ENCODE results near the gene DGKE. TPM values are rescaled to one million over a fixed set of nuclear protein-coding genes. Genes with fewer than 3 reads are reported as not detected.

DGKE gene
- total RNA-seq, 1 experiment from 2014 or later = 10.0 TPM

GRCh38 chr17:56850591-56850990, 16.6 kb downstream of the DGKE start:
- no peak overlapping the region for H3K4me3 ChIP-seq (ENCODE audit: low read depth, low read length, poor library complexity, severe bottlenecking)
- no peaks in the 10 kb centered on the region for H3K4me1 ChIP-seq (ENCODE audit: insufficient read depth, low read length, poor library complexity, severe bottlenecking)
- ChIA-PET POLR2A (ENCODE audit: low non-redundant PET) (no interaction called here), CTCF (no interaction called here)
- intact Hi-C loops (cut with micrococcal nuclease; ENCODE audit: unreplicated experiment) = no loop called here
- DNase-seq (ENCODE audit: low spot score) = no peak
- TF ChIP-seq EZH2 (IDR thresholded peaks at IDR 0.05; ENCODE audit: borderline replicate concordance, low read depth, low read length, poor library complexity, severe bottlenecking) (no peak), CTCF (conservative IDR thresholded peaks at IDR 0.05; ENCODE audit: low read depth, low read length) (no peak)
- BruUV-seq (replicated peaks) = no TSS peak
- H3K9me3 ChIP-seq (ENCODE audit: low read depth, low read length, poor library complexity, severe bottlenecking) = no peaks in the 10 kb centered on the region
- no peaks in the 10 kb centered on the region for H3K27me3 ChIP-seq (replicated peaks; ENCODE audit: insufficient read depth, low read depth, low read length, poor library complexity)
- H3K27ac ChIP-seq (ENCODE audit: low read depth, low read length, poor library complexity, severe bottlenecking) = no peak overlapping the region
- H3K36me3 ChIP-seq (ENCODE audit: insufficient read depth, low read length, poor library complexity, severe bottlenecking) = peaks cover 7% of the 10 kb centered on the region

GRCh38 chr17:56851008-56851407, 17.1 kb downstream of the DGKE start:
- intact Hi-C loops (cut with micrococcal nuclease; ENCODE audit: unreplicated experiment) = no loop called here
- peaks cover 7% of the 10 kb centered on the region for H3K36me3 ChIP-seq (ENCODE audit: insufficient read depth, low read length, poor library complexity, severe bottlenecking)
- no TSS peak for BruUV-seq (replicated peaks)

GRCh38 chr17:56861899-56862298, 27.9 kb downstream of the DGKE start:
- Histone ChIP-seq H3K9me3 (ENCODE audit: low read depth, low read length, poor library complexity, severe bottlenecking) (no peaks in the 10 kb centered on the region), H3K36me3 (ENCODE audit: insufficient read depth, low read length, poor library complexity, severe bottlenecking) (peaks cover 3% of the 10 kb centered on the region), H3K27ac (ENCODE audit: low read depth, low read length, poor library complexity, severe bottlenecking) (no peak overlapping the region), H3K4me1 (ENCODE audit: insufficient read depth, low read length, poor library complexity, severe bottlenecking) (no peaks in the 10 kb centered on the region), H3K4me3 (ENCODE audit: low read depth, low read length, poor library complexity, severe bottlenecking) (no peak overlapping the region), H3K27me3 (replicated peaks; ENCODE audit: insufficient read depth, low read depth, low read length, poor library complexity) (no peaks in the 10 kb centered on the region)
- DNase-seq (ENCODE audit: low spot score) = no peak
- no peak for TF ChIP-seq EZH2 (IDR thresholded peaks at IDR 0.05; ENCODE audit: borderline replicate concordance, low read depth, low read length, poor library complexity, severe bottlenecking)
- TF ChIP-seq CTCF (conservative IDR thresholded peaks at IDR 0.05; ENCODE audit: low read depth, low read length) = no peak
- ChIA-PET CTCF (no interaction called here), POLR2A (ENCODE audit: low non-redundant PET) (no interaction called here)
- intact Hi-C loops (cut with micrococcal nuclease; ENCODE audit: unreplicated experiment) = no loop called here
- no TSS peak for BruUV-seq (replicated peaks)

More at GRCh38 chr17:56851008-56851407, 17.1 kb downstream of the DGKE start:
- DNase-seq (ENCODE audit: low spot score) = no peak
- TF ChIP-seq CTCF (conservative IDR thresholded peaks at IDR 0.05; ENCODE audit: low read depth, low read length) (no peak), EZH2 (IDR thresholded peaks at IDR 0.05; ENCODE audit: borderline replicate concordance, low read depth, low read length, poor library complexity, severe bottlenecking) (no peak)
- ChIA-PET POLR2A (ENCODE audit: low non-redundant PET) (no interaction called here), CTCF (no interaction called here)
- no peaks in the 10 kb centered on the region for H3K9me3 ChIP-seq (ENCODE audit: low read depth, low read length, poor library complexity, severe bottlenecking)
- H3K27me3 ChIP-seq (replicated peaks; ENCODE audit: insufficient read depth, low read depth, low read length, poor library complexity) = no peaks in the 10 kb centered on the region
- H3K4me3 ChIP-seq (ENCODE audit: low read depth, low read length, poor library complexity, severe bottlenecking) = no peak overlapping the region
- no peaks in the 10 kb centered on the region for H3K4me1 ChIP-seq (ENCODE audit: insufficient read depth, low read length, poor library complexity, severe bottlenecking)
- no peak overlapping the region for H3K27ac ChIP-seq (ENCODE audit: low read depth, low read length, poor library complexity, severe bottlenecking)

Measured in A673 (cell line).